NCI-H774 (cell line): Measurements from ENCODE around the gene HTRA2.

Source experiments
- DNase-seq: peaks from one replicate; lab custom pipeline; 2025; lab: John Stamatoyannopoulos, UW

HTRA2 gene

DNA sequence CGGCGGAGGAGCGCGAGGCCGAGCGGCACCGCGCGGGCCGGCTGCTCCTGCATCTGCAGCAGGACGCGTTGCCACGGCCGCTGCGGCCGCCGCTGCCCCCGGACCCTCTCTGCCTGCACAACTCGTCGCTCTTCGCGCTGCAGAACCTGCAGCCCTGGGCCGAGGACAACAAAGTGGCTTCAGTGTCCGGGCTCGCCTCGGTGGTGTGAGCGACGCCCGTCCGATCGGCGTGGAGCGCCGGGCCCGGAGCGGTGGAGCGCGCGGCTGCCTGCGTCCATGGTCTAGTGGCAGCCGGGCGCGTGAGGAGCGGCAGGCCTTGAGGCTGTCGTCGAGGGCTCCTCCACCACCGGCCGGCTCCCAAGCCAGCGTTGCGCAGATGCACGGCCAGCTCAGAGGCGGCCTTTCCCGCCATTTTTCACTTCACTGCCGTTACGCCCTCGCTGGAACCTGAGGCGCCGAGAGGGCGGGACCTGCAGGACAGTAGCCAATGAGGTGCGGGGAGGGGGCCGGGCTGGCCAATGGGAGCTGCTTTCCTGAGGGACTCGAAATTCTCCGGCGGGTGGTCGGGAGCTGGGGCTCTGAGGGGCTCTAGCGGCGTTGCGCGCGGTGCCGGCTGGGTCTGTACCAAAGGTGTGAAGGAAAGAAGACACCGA lies 13.6 kb upstream of the HTRA2 start:
- no peak for DNase-seq

GRCh38 chr2:74516650-74517049 lies 13.1 kb upstream of the HTRA2 start:
- DNase-seq, result no peak

DNA sequence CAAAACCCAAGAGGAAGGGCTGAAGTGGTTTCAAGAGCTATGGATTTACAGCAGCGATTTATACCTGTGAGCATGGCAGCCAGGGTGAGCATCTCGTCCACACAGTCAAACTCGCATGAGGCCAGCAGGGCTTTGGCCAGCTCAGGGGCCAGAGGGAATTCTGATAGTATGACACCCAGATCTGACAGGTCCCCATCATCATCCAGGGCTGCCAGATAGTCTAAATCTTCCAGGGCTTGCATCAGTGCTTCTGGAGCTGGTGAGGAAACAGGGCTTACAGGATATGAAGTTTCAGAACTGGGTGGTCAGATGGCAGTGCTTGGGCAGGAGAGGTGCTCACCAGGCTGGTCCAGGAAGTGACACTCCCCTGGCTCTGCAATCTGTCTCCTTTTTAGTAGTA lies 7.2 kb upstream of the HTRA2 start:
- DNase-seq, result no peak

GRCh38 chr2:74524005-74524404 lies 5.7 kb upstream of the HTRA2 start:
- DNase-seq, result no peak

DNA sequence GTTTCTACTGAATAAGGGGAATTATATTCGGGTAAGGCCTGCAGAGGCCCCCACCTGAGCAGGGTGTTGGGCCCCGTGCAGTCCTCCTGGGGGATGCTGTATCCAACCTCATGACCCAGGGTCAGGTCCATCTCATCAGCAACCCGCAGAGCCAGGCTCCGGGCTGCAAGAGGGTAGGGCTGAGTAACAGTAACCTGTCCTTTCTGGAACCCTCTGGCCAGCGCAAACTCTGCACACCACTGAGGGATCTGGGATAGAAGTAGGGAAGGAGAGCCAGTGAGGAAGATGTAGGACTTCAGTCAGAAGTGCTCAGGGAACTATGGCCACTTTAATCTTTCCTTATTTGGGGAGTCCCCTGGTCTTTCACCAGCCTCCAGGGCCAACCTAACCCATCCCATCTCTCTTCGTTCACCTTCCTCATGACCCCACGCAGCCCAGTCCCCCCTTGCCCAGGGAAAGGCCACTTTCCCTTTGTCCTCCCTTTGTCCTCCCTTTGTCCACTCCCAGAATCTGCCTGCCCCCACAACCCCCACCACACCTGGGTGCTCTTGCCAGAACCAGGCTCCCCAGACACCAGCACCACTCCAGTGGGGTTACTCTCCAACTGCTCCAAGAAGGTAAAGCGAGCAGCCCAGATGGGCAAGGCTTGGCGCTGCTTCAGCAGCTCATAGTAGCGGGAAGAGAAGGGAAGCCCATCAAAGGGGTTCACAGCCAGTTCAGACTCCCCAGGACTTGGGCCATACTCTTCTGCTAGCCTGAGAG lies 4.6 kb upstream of the HTRA2 start:
- DNase-seq, result no peak

- DNase-seq, result no peak
Observed at GRCh38 chr2:74525717-74526648, 3.8 kb upstream of the HTRA2 start, which contains the start of gene DQX1. TSS of gene DQX1 (minus strand) at chr2:74526231. CDS start at chr2:74525729, 502 bp downstream.

DNA sequence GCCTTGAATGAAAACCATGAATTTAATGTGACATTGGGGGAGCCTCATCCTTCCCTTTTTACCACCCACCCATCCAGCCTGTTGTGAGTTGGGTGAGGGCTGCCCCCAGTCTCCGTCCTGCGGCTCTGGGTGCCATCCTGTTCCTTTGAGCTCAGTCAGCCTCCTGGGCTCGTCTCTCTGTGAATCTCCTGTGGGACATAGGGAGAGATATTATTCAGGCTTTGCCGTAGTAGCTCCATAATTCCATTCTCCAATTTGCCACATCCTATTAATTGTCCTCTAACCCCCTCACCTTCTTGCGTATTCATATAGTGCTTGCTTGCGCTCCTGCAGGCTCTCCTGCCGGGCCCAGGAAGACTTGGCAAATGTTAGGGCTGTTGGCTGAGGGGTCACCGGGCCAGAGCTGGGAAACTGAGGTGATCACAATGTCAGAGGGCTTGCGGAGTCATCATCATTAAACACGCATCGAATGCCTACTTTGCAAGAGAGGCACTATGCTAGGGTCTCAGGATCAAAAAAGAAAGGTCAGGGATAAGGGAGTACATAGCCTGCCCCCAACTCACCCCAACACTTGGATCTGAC lies 3.0 kb upstream of the HTRA2 start:
- no peak for DNase-seq

- DNase-seq, result no peak
Observed at GRCh38 chr2:74527741-74528140, 2.0 kb upstream of the HTRA2 start.

DNA sequence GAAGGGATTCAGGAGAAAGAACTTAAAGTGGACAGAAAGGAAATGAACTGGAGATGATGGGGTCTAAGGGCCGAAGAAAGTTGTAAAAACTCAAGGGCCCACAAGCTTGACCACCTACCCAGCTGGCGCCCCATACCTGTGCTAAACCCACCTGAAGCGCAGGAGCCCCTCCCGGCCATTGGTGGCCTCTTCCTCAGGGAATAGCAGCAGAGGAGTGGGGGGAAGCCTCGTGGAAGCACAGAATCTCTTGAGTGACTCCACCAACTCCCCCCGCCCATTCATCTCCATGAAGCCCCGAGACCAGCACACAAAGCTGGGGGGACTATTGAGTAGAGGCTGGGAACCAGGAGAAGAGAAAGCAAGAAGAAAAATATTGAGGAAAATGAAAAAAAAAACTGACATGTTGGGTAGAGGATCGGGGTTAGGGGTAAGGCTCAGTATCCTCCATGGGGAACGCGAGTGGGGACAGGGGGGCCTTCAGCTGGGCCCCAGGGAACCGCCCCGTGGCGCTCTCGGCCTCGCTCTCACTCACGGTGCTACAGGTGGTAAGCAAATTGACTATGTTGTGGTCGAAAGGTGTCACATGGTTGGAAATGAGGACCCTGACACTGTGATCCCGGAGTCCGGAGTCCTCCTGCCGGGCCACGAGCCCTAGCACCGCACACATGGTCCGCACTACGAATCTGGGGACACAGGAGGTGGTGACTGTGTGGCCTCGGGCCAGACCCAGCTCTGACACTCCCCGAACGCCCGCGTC lies 955 bp upstream of the HTRA2 start:
- no peak for DNase-seq

- DNase-seq, result no peak
Observed at GRCh38 chr2:74530239-74531187, 780 bp downstream of the HTRA2 start.

DNA sequence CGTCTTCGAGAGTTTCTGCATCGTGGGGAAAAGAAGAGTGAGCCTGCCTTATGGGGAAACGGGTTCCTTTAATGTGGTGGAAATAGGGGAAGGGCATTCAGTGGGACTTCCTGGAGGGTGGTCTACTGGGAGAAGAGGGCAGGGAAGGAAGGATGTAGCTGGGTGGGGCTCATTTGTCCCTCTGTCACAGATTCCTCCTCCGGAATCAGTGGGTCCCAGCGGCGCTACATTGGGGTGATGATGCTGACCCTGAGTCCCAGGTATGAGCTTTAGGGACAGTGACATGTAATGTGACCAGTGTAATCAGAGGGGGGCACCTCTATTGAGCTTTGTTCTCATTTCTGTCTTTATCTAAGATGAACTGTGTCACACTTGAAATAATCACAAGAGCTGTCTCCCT lies 1.9 kb downstream of the HTRA2 start:
- no peak for DNase-seq

DNA sequence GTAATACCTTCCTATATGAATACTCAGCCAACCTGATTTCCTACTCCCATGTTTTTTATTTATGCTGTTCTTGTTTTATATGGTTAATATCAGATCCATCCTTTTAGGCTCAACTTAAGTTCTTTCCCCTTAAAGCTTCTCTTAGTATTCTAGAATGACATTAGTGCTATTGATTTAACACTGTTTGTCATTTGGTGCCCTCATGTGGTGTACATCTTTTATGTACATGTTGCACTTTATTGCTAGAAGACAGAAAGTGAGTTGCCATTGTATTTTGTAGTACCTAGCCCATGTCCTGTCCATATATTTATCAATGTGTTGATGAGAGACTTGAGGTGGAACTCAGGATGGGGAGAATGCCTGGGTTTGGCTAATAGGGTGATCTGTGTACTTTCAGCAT lies 2.5 kb downstream of the HTRA2 start:
- DNase-seq, result no peak

GRCh38 chr2:74533464-74533863 lies 3.7 kb downstream of the HTRA2 start:
- DNase-seq, result no peak

DNA sequence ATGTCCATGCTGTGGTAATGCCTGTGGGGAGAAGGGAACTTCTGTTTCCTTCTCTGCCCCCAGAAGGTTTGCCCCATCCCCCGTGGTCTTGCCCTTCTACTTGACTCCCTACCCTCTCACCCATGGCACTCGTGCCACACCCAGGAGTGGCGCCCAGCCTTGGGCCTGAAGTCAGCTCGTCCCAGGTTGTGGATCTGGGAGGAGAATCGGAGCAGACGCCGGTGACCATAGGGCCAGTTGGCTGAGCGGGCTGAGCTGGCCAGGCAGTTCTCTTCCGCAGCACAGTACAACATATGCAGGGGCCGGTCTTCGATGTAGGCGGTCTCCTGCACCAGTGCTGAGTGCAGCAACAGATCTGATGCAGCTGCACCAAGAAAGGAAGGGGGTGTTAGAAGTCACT lies 4.7 kb downstream of the HTRA2 start:
- DNase-seq, result no peak

- no peak for DNase-seq
Observed at GRCh38 chr2:74535440-74535965, 5.8 kb downstream of the HTRA2 start.

DNA sequence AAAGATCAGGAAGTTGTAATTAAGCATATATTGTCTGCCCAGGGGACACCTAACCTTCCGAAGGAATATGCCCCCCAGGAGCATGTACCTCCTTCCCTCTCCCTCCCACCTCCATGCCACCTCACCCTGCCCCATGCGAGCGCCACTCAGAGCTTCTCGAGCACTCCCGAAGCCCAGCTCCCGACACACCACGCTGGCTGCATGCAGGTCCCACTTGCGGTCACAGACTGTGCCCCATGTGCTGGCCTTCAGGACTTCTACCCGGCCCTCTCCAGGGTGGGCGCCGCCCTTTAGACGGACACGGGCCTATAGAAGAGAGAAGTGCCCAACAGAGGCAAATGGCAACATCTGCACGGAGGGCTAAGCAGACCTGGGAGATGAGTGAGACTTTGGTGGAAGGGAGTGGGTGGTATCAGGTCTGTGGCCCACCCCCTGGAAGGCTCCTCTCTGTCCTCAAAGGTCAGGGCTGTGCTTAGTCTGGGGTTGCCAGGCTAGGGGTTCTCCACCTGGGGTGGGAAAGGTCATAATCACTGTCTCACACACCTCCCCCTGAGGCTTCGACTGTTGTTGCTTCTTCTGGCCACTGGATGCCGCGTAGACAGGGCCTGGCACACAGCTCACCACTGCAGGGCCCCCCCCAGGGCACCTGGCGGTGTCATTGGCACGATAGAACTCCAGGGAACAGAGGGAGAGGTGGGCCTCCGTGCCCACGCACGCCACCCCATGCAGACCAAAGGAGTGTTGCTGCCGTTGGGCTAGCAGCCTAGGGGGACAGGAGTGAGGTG lies 6.6 kb downstream of the HTRA2 start:
- no peak for DNase-seq

GRCh38 chr2:74537140-74537539 lies 7.4 kb downstream of the HTRA2 start:
- no peak for DNase-seq

GRCh38 chr2:74538881-74539339 lies 9.2 kb downstream of the HTRA2 start:
- no peak for DNase-seq

DNA sequence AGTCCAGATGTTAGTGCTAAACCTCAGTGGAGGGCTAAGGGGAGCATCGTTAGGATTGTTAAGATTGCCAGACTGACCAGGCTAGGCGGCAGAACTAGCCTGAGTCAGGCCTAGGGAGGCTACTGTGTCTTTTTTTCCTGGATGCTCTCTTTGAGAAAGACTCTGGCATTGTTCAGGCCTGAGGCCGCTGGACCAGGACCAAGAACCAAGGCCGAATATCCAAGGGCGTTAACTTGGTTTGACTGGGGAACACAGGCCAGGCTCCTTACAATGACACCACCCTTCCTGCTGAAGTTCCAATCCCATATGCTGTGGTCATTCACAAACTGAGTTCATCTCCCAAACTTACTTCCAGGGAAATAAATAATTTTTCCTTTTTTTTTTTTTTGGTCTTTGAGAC lies 10.6 kb downstream of the HTRA2 start:
- DNase-seq, result no peak
